Stimulated activated CD8-positive, alpha-beta memory T cell treated with anti-CD3 and anti-CD28 coated beads, Interleukin-2, amount 100 ng/mL, for 1 hour (primary cell): ENCODE data around the gene KIF7.
"Not testable (repeated sequence)": the region's sequence is repeated elsewhere in the genome, so short reads cannot be mapped to it uniquely, and the experiment has no call there.

Source experiments
- DNase-seq, 2 donors: peaks; one replicate each; pipeline ENCODE4 v3.0.0-alpha.2; 2020; ENCODE audit warnings: low read depth in 2 of 2

Gene KIF7

DNA sequence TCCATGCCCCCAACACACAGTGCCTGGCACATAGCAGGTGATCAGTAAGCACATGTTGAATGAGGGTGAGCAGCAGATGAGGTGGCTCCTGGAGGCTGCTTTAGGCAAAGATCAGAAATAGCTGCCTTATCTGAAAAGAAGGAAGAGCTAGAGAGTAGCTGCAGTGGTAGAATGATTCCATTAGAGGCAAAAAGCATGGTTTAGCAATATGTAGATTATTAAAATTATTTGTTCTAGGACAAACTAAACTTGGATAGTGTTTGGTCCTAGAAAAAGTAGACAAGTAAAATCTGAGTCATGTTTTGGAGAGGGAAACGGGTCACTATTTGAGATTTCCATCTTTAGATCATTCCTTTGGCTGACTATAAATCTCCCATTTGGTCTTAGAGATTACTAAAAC lies 32.1 kb downstream of the KIF7 start:
- DNase-seq, result no peak

DNA sequence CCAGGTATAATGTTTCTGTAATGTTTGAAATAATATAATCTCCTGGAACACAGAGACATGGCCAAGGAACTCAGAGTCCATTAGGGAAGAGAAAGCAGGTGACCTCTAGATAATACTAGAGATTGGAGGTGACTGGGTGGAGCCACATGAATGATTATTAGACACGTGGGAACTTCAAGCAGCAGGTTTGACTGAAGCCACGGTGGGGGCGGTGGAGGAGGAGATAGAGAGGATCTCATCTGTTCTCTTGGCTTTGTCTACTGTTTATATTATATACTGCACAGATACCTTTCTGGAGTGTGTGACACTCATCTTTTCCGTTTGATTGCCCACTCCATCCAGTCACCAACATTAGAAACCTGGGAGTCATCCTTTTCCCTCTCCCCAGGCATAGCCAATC lies 33.7 kb downstream of the KIF7 start:
- no peak for DNase-seq

GRCh38 chr15:89616228-89616627 lies 39.0 kb downstream of the KIF7 start:
- DNase-seq, result no peak

- no peak for DNase-seq
Observed at GRCh38 chr15:89615135-89615534, 40.1 kb downstream of the KIF7 start.

DNA sequence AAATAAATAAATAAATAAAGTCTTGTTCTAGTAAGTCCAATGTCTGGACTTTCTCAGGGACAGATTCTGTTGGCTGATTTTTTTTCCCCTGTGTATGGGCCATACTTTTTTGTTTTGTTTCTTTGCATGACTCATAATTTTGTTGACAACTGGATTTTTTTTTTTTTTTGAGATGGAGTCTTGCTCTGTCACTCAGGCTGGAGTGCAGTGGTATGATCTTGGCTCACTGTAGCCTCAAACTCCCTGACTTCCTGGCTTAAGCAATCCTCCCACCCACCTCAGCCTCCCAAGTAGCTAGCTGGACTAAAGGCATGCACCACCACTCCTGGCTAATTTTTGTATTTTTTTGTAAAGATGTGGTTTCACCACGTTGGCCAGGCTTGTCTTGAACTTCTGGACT lies 41.1 kb downstream of the KIF7 start:
- DNase-seq, result no peak

DNA sequence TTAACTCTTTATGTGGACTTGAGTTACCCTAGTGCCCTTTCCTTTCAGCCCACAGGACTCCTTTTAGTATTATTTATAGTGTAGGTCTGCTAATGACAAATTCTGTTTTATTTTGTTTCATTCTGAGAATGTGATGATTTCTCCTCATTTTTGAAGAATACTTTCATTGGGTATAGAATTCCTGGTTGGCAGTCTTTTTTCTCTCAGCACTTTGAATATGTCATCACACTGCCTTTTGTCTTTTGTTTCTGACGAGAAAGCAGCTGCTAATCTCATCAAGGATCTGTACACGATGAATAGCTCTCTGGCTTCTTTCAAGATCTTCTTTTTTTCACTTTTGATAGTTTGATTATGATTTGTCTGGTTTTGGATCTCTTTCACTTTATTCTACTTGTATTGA lies 42.2 kb downstream of the KIF7 start:
- DNase-seq, result no peak

- no peak for DNase-seq
Observed at GRCh38 chr15:89611317-89611716, 44.0 kb downstream of the KIF7 start.

DNA sequence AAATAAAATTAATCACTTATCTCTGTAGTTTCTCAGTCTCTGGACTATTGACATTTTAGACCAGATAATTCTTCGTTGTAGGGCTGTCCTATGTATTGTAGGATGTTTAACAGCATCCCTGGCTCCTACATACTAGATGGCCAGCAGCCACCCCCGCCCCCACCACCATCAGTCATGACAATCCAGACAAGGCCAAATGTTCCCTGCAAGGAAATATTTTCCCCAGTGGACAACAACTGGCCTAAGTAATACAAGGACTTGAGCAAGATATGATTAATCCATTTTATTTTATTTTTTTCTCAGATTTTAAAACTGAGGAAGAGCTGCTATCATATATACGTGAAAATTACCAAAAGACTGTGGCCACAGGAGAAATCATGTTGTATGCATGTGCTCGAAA lies 56.2 kb downstream of the KIF7 start:
- no peak for DNase-seq

- no peak for DNase-seq
Observed at GRCh38 chr15:89593018-89593417, 62.2 kb downstream of the KIF7 start.

- no peak for DNase-seq
Observed at GRCh38 chr15:89591834-89592233, 63.4 kb downstream of the KIF7 start.

DNA sequence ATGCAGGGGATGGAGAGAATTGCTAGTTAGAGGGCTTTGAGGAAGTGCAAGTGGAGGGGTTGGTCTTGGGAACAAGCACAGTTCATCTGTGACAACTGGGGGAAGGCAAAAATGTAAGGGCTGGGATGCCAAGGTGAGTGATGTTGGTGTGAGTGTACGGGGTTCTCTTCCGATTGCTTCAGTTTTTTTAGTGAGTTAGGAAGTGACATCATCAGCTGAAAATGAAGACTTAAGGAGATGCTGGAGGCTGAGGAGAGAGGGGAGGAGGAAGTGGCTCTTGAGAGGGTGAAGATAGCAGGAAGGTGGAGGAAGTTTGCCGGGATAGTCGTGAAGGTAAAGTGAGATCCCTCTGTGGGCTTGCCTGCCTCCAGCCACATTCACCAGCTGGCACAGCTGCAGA lies 67.3 kb downstream of the KIF7 start:
- DNase-seq, result no peak

GRCh38 chr15:89586651-89587050 lies 68.6 kb downstream of the KIF7 start:
- no peak for DNase-seq

DNA sequence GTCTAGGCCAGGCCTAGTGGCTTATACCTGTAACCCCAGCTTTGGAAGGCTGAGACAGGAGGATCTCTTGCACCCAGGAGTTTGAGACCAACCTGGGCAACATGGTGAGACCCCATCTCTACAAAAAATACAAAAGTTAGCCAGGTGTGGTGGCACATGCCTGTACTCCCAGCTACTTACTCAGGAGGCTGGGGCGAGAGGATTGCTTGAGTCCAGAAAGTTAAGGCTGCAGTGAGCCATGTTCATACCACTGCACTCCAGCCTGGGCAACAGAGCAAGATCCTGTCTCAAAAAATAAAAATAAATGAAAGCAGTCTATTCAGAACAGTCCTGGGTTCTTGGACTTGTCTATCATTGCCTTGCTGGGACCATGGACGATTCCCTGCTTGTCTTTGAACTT lies 74.5 kb downstream of the KIF7 start:
- DNase-seq, result not testable (repeated sequence)

DNA sequence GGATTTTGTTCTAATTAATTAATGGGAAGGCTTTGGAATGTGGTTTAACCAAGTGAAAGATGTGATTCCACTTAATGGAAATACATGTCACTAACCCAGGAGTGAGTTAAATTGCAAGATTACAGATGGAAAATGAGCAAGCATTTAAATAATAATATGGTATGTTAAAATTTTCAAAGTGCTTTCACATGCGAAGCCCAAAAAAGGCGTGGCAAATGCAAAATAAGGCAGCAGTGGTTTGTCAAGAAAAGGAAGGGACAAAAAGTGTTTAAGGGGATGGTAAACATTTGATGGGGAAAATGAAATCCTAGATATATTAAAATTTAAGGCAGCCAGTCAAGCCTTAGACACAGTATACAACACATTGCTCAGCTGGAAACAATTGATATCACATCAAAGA lies 77.1 kb downstream of the KIF7 start:
- DNase-seq, result no peak
